GM19395 (cell line): ENCODE data around the gene CLMP.
"Not testable (repeated sequence)": the region's sequence is repeated elsewhere in the genome, so short reads cannot be mapped to it uniquely, and the experiment has no call there.

Experiments
- ATAC-seq: cut with Tn5 transposase; IDR thresholded peaks from one replicate; pipeline ENCODE4 v1.9.1; 2021; ENCODE audit warnings: mild to moderate bottlenecking, moderate library complexity; ENCODE audit not compliant: unreplicated experiment

CLMP gene

GRCh38 chr11:123169821-123170220, 25.2 kb downstream of the CLMP start:
- ATAC-seq, result no peak

GRCh38 chr11:123168955-123169484, 26.0 kb downstream of the CLMP start:
- ATAC-seq, result no peak

GRCh38 chr11:123168241-123168640, 26.8 kb downstream of the CLMP start:
- ATAC-seq, result no peak

- no peak for ATAC-seq
Measured at GRCh38 chr11:123166071-123166559, 28.9 kb downstream of the CLMP start.

- no peak for ATAC-seq
Measured at GRCh38 chr11:123164732-123165450, 30.2 kb downstream of the CLMP start.

- ATAC-seq, result no peak
Measured at GRCh38 chr11:123163621-123164020, 31.4 kb downstream of the CLMP start.

- ATAC-seq, result no peak
Measured at GRCh38 chr11:123161376-123162030, 33.5 kb downstream of the CLMP start.

GRCh38 chr11:123159183-123159857, 35.7 kb downstream of the CLMP start:
- ATAC-seq, result no peak

- no peak for ATAC-seq
Measured at GRCh38 chr11:123158033-123159003, 36.7 kb downstream of the CLMP start.

GRCh38 chr11:123152951-123153350, 42.1 kb downstream of the CLMP start:
- ATAC-seq, result no peak

- ATAC-seq, result not testable (repeated sequence)
Measured at GRCh38 chr11:123152346-123152745, 42.7 kb downstream of the CLMP start.

- ATAC-seq, result no peak
Measured at GRCh38 chr11:123151796-123152195, 43.3 kb downstream of the CLMP start.

- no peak for ATAC-seq
Measured at GRCh38 chr11:123151366-123151765, 43.7 kb downstream of the CLMP start.

GRCh38 chr11:123150882-123151281, 44.2 kb downstream of the CLMP start:
- no peak for ATAC-seq

GRCh38 chr11:123148965-123149364, 46.1 kb downstream of the CLMP start:
- no peak for ATAC-seq

- no peak for ATAC-seq
Measured at GRCh38 chr11:123145661-123146060, 49.4 kb downstream of the CLMP start.

GRCh38 chr11:123145220-123145619, 49.8 kb downstream of the CLMP start:
- no peak for ATAC-seq

GRCh38 chr11:123144707-123145106, 50.3 kb downstream of the CLMP start:
- no peak for ATAC-seq

GRCh38 chr11:123143921-123144320, 51.1 kb downstream of the CLMP start:
- ATAC-seq, result no peak

- ATAC-seq, result no peak
Measured at GRCh38 chr11:123143476-123143875, 51.6 kb downstream of the CLMP start.
